BE2C (cell line): ENCODE data around the gene DALRD3.

Experiments used
- DNase-seq: peaks from one replicate; pipeline ENCODE4 v3.0.0-alpha.2; 2020
- H3K27me3 ChIP-seq: fragments of 250-450 bp; sonication (Bioruptor Pico); 2 replicates; pipeline ENCODE4 v1.5.1; 2020; ENCODE audit warnings: mild to moderate bottlenecking
- H3K36me3 ChIP-seq: fragments of 250-450 bp; sonication (Bioruptor Pico); 2 replicates; pipeline ENCODE4 v1.5.1; 2020; ENCODE audit warnings: mild to moderate bottlenecking
- H3K4me1 ChIP-seq: fragments of 250-450 bp; sonication (Bioruptor Pico); 2 replicates; pipeline ENCODE4 v1.5.1; 2020
- H3K4me3 ChIP-seq: 2 replicates; pipeline ENCODE4 v1.5.1; 2011; ENCODE audit warnings: low read depth, low read length
- H3K9me3 ChIP-seq: fragments of 250-450 bp; sonication (Bioruptor Pico); 2 replicates; pipeline ENCODE4 v1.5.1; 2020
- TF ChIP-seq, protein P1 (sequence below): IDR thresholded peaks from 2 replicates; pipeline ENCODE4 v1.5.1; 2012; ENCODE audit warnings: mild to moderate bottlenecking, low read depth, low read length

DALRD3 gene

DNA sequence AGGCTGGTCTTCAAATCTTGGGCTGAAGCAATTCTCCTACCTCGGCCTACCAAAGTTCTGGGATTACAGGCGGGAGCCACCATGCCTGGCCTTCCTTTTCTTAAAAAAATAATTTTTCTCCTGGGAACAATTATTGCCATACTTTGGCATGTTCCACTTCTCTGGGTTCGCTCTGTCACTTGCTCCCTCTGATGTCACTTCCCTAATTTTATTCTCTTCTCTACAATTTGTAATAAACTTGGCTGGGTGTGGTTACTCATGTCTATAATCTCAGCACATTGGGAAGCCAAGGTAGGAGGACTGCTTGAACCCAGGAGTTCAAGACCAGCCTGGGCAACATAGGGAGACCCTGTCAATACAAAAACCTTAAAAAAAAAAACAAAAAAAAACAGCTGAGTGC is 16.9 kb upstream of the DALRD3 start:
- no peaks in the 10 kb centered on the region for H3K9me3 ChIP-seq
- TF ChIP-seq, protein P1, sequence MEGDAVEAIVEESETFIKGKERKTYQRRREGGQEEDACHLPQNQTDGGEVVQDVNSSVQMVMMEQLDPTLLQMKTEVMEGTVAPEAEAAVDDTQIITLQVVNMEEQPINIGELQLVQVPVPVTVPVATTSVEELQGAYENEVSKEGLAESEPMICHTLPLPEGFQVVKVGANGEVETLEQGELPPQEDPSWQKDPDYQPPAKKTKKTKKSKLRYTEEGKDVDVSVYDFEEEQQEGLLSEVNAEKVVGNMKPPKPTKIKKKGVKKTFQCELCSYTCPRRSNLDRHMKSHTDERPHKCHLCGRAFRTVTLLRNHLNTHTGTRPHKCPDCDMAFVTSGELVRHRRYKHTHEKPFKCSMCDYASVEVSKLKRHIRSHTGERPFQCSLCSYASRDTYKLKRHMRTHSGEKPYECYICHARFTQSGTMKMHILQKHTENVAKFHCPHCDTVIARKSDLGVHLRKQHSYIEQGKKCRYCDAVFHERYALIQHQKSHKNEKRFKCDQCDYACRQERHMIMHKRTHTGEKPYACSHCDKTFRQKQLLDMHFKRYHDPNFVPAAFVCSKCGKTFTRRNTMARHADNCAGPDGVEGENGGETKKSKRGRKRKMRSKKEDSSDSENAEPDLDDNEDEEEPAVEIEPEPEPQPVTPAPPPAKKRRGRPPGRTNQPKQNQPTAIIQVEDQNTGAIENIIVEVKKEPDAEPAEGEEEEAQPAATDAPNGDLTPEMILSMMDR, result no peak
- H3K4me3 ChIP-seq, result no peak overlapping the region
- no peaks in the 10 kb centered on the region for H3K27me3 ChIP-seq
- no peak for DNase-seq
- peaks cover 6% of the 10 kb centered on the region for H3K36me3 ChIP-seq
- no peaks in the 10 kb centered on the region for H3K4me1 ChIP-seq

DNA sequence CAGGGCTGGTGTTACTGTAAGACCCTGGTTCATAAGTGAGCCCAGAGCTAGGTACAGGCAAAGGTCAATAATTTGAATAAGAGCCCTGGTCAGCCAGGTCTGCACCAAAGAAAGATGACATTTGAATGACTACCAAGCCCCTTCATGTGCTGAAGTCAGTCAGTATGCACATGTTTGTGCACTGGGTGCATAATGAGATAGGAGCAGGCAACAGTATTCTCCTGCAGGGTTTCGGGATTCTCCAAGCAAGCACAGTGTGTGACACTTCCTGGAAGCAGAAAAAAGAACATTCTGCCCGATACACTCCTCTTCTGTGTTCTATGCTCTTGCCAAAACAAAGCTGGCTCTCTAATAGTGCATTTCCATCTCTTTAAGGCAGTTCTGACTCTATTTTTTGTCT is 16.3 kb upstream of the DALRD3 start:
- TF ChIP-seq, protein P1, result no peak
- peaks cover 6% of the 10 kb centered on the region for H3K36me3 ChIP-seq
- H3K4me3 ChIP-seq, result no peak overlapping the region
- H3K27me3 ChIP-seq, result no peaks in the 10 kb centered on the region
- H3K4me1 ChIP-seq, result no peaks in the 10 kb centered on the region
- H3K9me3 ChIP-seq, result no peaks in the 10 kb centered on the region
- DNase-seq, result no peak

DNA sequence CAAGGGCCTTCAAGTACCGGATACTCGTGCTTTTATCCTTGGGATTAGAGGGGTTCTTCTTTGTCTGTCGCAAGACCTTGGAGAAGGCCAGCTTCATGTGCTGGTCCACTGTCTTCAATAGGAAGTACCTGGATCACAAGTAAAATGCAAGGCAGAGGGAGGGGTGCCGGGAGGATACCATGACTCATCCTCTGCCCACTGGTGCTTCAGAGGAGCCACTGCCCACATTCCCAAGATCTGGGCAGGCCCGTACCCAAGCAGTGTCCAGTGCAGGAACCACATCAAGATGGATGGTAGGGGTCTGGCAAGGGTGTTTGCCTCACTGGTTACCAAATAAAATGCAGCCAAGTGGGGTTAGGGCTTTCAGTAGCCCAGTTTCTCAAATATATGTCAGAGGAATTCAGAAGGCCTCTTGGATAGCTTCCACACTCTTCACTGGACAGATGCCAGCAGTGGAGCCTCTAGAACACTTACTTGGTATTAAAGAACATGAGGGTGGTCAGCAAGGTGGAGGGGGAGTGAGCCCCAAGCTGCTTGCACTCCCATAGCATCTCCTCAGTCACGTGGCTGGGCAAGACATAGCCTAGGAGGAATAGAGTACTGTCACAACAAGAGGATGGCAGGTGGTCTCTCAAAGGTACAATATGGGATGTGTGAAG is 14.4 kb upstream of the DALRD3 start:
- no peak for DNase-seq
- Histone ChIP-seq H3K27me3 (no peaks in the 10 kb centered on the region), H3K9me3 (no peaks in the 10 kb centered on the region), H3K36me3 (peaks cover 12% of the 10 kb centered on the region), H3K4me3 (no peak overlapping the region), H3K4me1 (no peaks in the 10 kb centered on the region)
- TF ChIP-seq, protein P1, result no peak

DNA sequence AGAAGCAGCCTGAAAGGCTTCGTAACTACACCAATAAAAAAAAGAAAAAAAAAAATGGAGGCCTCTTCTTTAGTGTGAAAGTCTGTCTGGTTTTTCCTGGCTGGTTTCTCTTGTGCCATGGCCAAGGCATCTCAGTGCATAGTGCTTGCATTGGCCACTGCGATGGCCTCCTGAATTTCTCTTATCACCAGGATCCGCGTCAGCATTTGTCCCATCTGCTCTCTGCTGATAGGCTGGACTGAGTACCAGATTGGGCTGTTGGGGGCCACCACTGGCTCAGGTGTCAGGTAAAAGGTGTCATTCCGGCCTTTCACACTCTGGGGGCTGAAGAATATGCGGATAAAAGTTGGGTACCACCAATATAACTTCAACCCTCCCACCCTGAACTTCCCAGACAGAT is 11.9 kb upstream of the DALRD3 start:
- Histone ChIP-seq H3K9me3 (no peaks in the 10 kb centered on the region), H3K4me3 (no peak overlapping the region), H3K4me1 (no peaks in the 10 kb centered on the region), H3K36me3 (peaks cover 21% of the 10 kb centered on the region), H3K27me3 (no peaks in the 10 kb centered on the region)
- TF ChIP-seq, protein P1, result no peak
- DNase-seq, result no peak

DNA sequence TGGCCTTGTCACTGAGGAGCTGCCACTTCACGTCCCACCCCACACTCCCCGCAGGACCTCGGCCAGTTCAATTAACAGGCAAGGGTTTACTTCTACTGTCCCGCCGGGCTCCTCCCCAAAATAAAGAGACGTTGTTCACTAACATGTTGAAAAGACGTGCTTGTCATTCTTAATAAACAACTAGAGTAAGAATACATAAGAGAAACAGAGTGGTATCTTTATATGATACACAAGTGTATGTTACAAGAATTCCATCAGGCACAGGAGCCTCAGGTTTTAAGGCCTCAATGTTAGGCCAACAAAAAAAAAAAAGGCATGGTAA is 11.1 kb upstream of the DALRD3 start:
- no peaks in the 10 kb centered on the region for H3K4me1 ChIP-seq
- TF ChIP-seq, protein P1, result no peak
- no peak overlapping the region; the same call in 1 of the 2 replicates for H3K4me3 ChIP-seq
- no peaks in the 10 kb centered on the region for H3K9me3 ChIP-seq
- H3K36me3 ChIP-seq, result peaks cover 29% of the 10 kb centered on the region
- no peaks in the 10 kb centered on the region for H3K27me3 ChIP-seq
- no peak for DNase-seq

DNA sequence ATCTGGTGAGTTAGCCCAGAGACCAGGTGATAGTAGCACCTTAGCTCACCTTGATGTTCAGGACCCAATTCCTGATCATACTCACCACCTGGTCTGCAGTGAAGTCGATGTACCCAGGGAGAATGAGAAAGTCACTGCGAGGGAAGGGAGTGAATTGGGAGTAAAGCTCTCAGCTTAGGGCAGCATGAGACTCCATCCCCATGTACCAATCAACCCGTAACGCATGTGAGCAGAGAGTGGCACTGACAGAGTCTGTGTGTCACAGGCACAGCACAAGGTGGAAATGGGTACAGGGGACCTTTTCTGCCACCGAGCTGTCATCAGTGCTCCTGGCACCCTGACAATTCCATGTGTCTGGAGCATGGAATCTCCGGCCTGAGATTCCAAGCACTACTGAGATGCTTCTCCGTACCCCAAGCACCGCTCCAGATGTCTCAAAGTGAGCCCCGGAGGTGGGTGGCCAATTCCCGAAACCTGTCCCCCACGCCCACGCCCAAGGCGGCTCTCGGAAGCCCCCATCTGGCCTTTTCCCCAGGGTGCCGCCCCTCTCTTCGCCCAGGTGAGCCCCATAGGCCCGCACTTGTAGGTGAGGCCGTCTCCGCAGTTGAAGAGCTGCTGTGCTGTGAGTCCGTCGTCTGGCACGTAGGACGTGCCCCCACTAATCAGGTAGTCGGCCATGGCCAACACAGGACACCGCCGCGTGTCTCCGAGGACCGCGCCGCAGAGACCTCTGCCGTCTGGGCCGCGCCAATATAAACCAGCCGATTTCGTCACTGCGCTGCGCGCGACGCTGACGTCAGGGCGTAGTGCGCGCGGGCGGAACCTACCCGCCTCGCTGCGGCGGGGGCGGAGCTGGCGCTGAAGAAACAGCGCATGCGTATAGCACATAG is 10.5 kb upstream of the DALRD3 start, which contains the start of gene IMPDH2:
TSS of gene IMPDH2 (minus strand) at position 726 of the 890 bp plus-strand sequence. CDS start at position 678, 48 bp downstream.
- Histone ChIP-seq H3K4me1 (no peaks in the 10 kb centered on the region), H3K9me3 (no peaks in the 10 kb centered on the region), H3K4me3 (peak within 1 kb of the TSS; percentile 77), H3K36me3 (peaks cover 33% of the 10 kb centered on the region), H3K27me3 (no peaks in the 10 kb centered on the region)
- DNase-seq, result peak; percentile 88
- TF ChIP-seq, protein P1, result no peak
